Hepatocyte (in vitro differentiated cells): ENCODE data around the gene SLC38A2. TPM values are rescaled to one million over a fixed set of nuclear protein-coding genes. Genes with fewer than 3 reads are reported as not detected.

ENCODE experiments used
- DNase-seq: peaks from one replicate; pipeline ENCODE4 v3.0.0-alpha.2; 2016; ENCODE audit warnings: low spot score
- H2AFZ ChIP-seq: fragments of 200-600 bp; sonication (generic); 2 replicates; pipeline ENCODE4 v1.6.0; 2016; ENCODE audit warnings: antibody characterized with exemption, mild to moderate bottlenecking
- H3K27ac ChIP-seq: fragments of 200-600 bp; sonication (generic); 2 replicates; pipeline ENCODE4 v1.5.1; 2016; ENCODE audit warnings: mild to moderate bottlenecking
- H3K27me3 ChIP-seq: fragments of 200-600 bp; sonication (generic); 2 replicates; pipeline ENCODE4 v1.6.1; 2016
- H3K36me3 ChIP-seq: fragments of 200-600 bp; sonication (generic); replicated peaks from 2 replicates; pipeline ENCODE4 v1.5.1; 2016; ENCODE audit warnings: low read depth; ENCODE audit not compliant: insufficient read depth
- H3K4me1 ChIP-seq: fragments of 200-600 bp; sonication (generic); 2 replicates; pipeline ENCODE4 v1.5.1; 2016; ENCODE audit warnings: mild to moderate bottlenecking, moderate library complexity; ENCODE audit not compliant: insufficient read depth
- H3K4me2 ChIP-seq: fragments of 200-600 bp; sonication (generic); 2 replicates; pipeline ENCODE4 v1.6.0; 2016
- H3K4me3 ChIP-seq: fragments of 200-600 bp; sonication (generic); 2 replicates; pipeline ENCODE4 v1.5.1; 2016; ENCODE audit warnings: mild to moderate bottlenecking
- H3K79me2 ChIP-seq: fragments of 200-600 bp; sonication (generic); 2 replicates; pipeline ENCODE4 v1.6.0; 2017; ENCODE audit warnings: mild to moderate bottlenecking
- H3K9me2 ChIP-seq: fragments of 200-600 bp; sonication (generic); replicated peaks from 2 replicates; pipeline ENCODE4 v1.6.0; 2017; ENCODE audit warnings: mild to moderate bottlenecking; ENCODE audit not compliant: insufficient read depth
- H3K9me3 ChIP-seq: fragments of 200-600 bp; sonication (generic); 2 replicates; pipeline ENCODE4 v1.5.1; 2016; ENCODE audit warnings: low read depth, mild to moderate bottlenecking
- H4K20me1 ChIP-seq: fragments of 200-600 bp; sonication (generic); 2 replicates; pipeline ENCODE4 v1.6.0; 2016; ENCODE audit warnings: mild to moderate bottlenecking; ENCODE audit not compliant: insufficient read depth, poor library complexity, severe bottlenecking
- CTCF ChIP-seq: fragments of 200-600 bp; sonication (generic); IDR thresholded peaks from 2 replicates; pipeline ENCODE4 v1.5.1; 2016; ENCODE audit warnings: antibody characterized with exemption, mild to moderate bottlenecking; ENCODE audit not compliant: poor library complexity
- EZH2 ChIP-seq: fragments of 200-600 bp; sonication (generic); IDR thresholded peaks from 2 replicates; pipeline ENCODE4 v1.6.1; 2016; ENCODE audit warnings: antibody characterized with exemption, mild to moderate bottlenecking, borderline replicate concordance
- EZH2phosphoT487 ChIP-seq: fragments of 200-600 bp; sonication (generic); IDR thresholded peaks from one replicate; pipeline ENCODE4 v1.6.1; 2018; ENCODE audit warnings: antibody characterized with exemption, mild to moderate bottlenecking, low read depth, moderate library complexity; ENCODE audit not compliant: unreplicated experiment, severe bottlenecking
- WGBS: methylation state at CpG from one replicate; pipeline ENCODE4 v1.1.6; 2016; ENCODE audit warnings: low lambda C conversion rate; ENCODE audit errors: missing lambda C conversion rate; 5-methylcytosine and 5-hydroxymethylcytosine counted together
- polyA plus RNA-seq: library from polyadenylated mRNA; unstranded; fragments of >200 nt; fragmentation: Nextera tagmentation; extraction: Ambion mirVana; gene quantifications from 2 replicates; pipeline ENCODE4 v1.2.1, GENCODE V29; 2016
- total RNA-seq: library from RNA; depleted of rRNA; stranded (reverse); fragments of >200 nt; gene quantifications from 2 replicates; pipeline ENCODE4 v1.2.3, GENCODE V29; 2014

The SLC38A2 gene
- total and polyA plus RNA-seq, 2 experiments from 2014 or later: 139 to 373 TPM

GRCh38 chr12:46363582-46364299, 8.8 kb downstream of the SLC38A2 start:
- peaks cover 100% of the 10 kb centered on the region for H4K20me1 ChIP-seq
- H3K9me2 ChIP-seq: no peaks in the 10 kb centered on the region
- DNase-seq: no peak
- no peaks in the 10 kb centered on the region for H3K9me3 ChIP-seq
- H3K36me3 ChIP-seq: peaks cover 31% of the 10 kb centered on the region
- peak overlapping the region; percentile 43 for H3K4me2 ChIP-seq
- no peaks in the 10 kb centered on the region for H3K27me3 ChIP-seq
- TF ChIP-seq CTCF (no peak), EZH2 (no peak), EZH2phosphoT487 (no peak)
- no peak overlapping the region for H3K4me3 ChIP-seq
- H3K4me1 ChIP-seq: peaks cover 45% of the 10 kb centered on the region
- peaks cover 46% of the 10 kb centered on the region for H3K79me2 ChIP-seq
- peak overlapping the region; percentile 14 for H3K27ac ChIP-seq
- 92% methylated on average over 9 of the region's 9 CpGs for WGBS
- no peak overlapping the region for H2AFZ ChIP-seq

DNA sequence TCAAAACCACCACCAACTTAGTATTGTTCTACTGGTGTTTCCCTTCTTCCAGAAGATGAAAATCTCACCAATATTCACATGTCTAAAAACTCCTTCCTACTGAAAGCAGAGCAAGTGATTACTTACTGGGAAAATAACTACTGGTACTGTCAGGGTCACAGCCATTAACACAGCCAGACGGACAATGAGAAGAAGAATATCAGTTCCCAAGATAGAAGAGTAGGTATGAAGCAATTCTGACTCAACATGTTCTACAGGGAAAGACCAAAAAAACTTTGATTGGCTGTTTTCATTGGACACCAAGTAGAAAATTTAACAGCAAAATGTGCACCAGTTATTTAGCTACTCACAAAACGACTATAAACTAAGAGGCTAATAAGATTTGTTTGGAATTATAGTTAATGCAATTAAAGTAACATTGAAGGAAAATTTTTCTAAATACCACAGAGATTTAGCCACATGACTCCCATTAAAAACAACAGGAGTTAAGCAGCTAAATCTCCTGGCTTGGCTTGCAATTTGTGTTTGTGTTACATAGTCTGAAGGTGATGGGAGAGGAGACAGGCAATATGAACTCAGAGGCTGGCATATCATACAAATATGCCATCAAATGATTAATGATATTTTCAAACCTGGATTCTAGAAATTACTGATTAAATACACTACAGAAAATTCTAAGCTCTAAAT, 9.5 kb downstream of the SLC38A2 start:
- Histone ChIP-seq H3K79me2 (peaks cover 39% of the 10 kb centered on the region), H3K36me3 (peaks cover 32% of the 10 kb centered on the region), H3K4me3 (no peak overlapping the region), H3K9me2 (no peaks in the 10 kb centered on the region), H4K20me1 (peaks cover 94% of the 10 kb centered on the region), H3K4me2 (peak overlapping the region; percentile 6), H3K27me3 (no peaks in the 10 kb centered on the region), H2AFZ (no peak overlapping the region), H3K9me3 (no peaks in the 10 kb centered on the region), H3K4me1 (peaks cover 38% of the 10 kb centered on the region), H3K27ac (peak overlapping the region; percentile 7)
- WGBS: 76% methylated on average over 2 of the region's 2 CpGs
- TF ChIP-seq CTCF (no peak), EZH2 (no peak), EZH2phosphoT487 (no peak)
- no peak for DNase-seq

GRCh38 chr12:46361667-46362034, 10.9 kb downstream of the SLC38A2 start:
- no peaks in the 10 kb centered on the region for H3K9me2 ChIP-seq
- no peak overlapping the region for H3K27ac ChIP-seq
- H2AFZ ChIP-seq: no peak overlapping the region
- H3K4me3 ChIP-seq: no peak overlapping the region
- H3K27me3 ChIP-seq: no peaks in the 10 kb centered on the region
- 96% methylated on average over 2 of the region's 2 CpGs for WGBS
- H3K36me3 ChIP-seq: peaks cover 25% of the 10 kb centered on the region
- no peak overlapping the region for H3K4me2 ChIP-seq
- peaks cover 24% of the 10 kb centered on the region for H3K4me1 ChIP-seq
- H3K9me3 ChIP-seq: no peaks in the 10 kb centered on the region
- TF ChIP-seq CTCF (no peak), EZH2phosphoT487 (no peak), EZH2 (no peak)
- peaks cover 84% of the 10 kb centered on the region for H4K20me1 ChIP-seq
- DNase-seq: no peak
- peaks cover 26% of the 10 kb centered on the region for H3K79me2 ChIP-seq
